ENCODE results near the gene SLC35E4. TPM values are rescaled to one million over a fixed set of nuclear protein-coding genes. Genes with fewer than 3 reads are reported as not detected.
"Not testable (repeated sequence)": the region's sequence is repeated elsewhere in the genome, so short reads cannot be mapped to it uniquely, and the experiment has no call there.

Gene SLC35E4
- polyA plus RNA-seq, 10 donors: 1.8 to 3.1 (median 2.4) TPM

- peak; percentile 32 to 55 (median 34) for DNase-seq
Observed at GRCh38 chr22:30609260-30610185, 26.1 kb upstream of the SLC35E4 start.

GRCh38 chr22:30610299-30610698 is 25.3 kb upstream of the SLC35E4 start:
- no peak for DNase-seq

GRCh38 chr22:30611197-30611596 is 24.4 kb upstream of the SLC35E4 start:
- DNase-seq: no peak

- DNase-seq: no peak
Observed at GRCh38 chr22:30612789-30613188, 22.8 kb upstream of the SLC35E4 start.

GRCh38 chr22:30614268-30614667 is 21.3 kb upstream of the SLC35E4 start:
- no peak for DNase-seq

- DNase-seq: no peak
Observed at GRCh38 chr22:30614879-30615278, 20.7 kb upstream of the SLC35E4 start.

- no peak for DNase-seq
Observed at GRCh38 chr22:30615543-30615954, 20.0 kb upstream of the SLC35E4 start.

GRCh38 chr22:30617819-30618218 is 17.8 kb upstream of the SLC35E4 start:
- DNase-seq: no peak

- DNase-seq: not testable (repeated sequence)
Observed at GRCh38 chr22:30619909-30620308, 15.7 kb upstream of the SLC35E4 start.

- DNase-seq: no peak
Observed at GRCh38 chr22:30626413-30626812, 9.2 kb upstream of the SLC35E4 start.

GRCh38 chr22:30627471-30627870 is 8.1 kb upstream of the SLC35E4 start:
- DNase-seq: no peak

GRCh38 chr22:30628491-30628890 is 7.1 kb upstream of the SLC35E4 start:
- DNase-seq: no peak

- DNase-seq: not testable (repeated sequence)
Observed at GRCh38 chr22:30631469-30631868, 4.1 kb upstream of the SLC35E4 start.

GRCh38 chr22:30634471-30635233 is 929 bp upstream of the SLC35E4 start:
- peak; percentile 81 to 91 (median 85) for DNase-seq

GRCh38 chr22:30636226-30637077 is 871 bp downstream of the SLC35E4 start:
- peak in 1 of 3 donors; percentile 28 for DNase-seq

- DNase-seq: no peak
Observed at GRCh38 chr22:30637701-30638114, 2.1 kb downstream of the SLC35E4 start.

GRCh38 chr22:30640361-30640760 is 4.8 kb downstream of the SLC35E4 start:
- no peak for DNase-seq

- DNase-seq: no peak
Observed at GRCh38 chr22:30640839-30641430, 5.4 kb downstream of the SLC35E4 start.

- DNase-seq: no peak
Observed at GRCh38 chr22:30643055-30643875, 7.7 kb downstream of the SLC35E4 start.

GRCh38 chr22:30646518-30647160 is 11.1 kb downstream of the SLC35E4 start:
- DNase-seq: no peak

All from muscle of back (tissue), 11 donors.